GM19023 (cell line): ENCODE data around the gene SPTBN4.
"Not testable (repeated sequence)": the region's sequence is repeated elsewhere in the genome, so short reads cannot be mapped to it uniquely, and the experiment has no call there.

Experiments
- ATAC-seq: cut with Tn5 transposase; IDR thresholded peaks from one replicate; pipeline ENCODE4 v1.9.1; 2021; ENCODE audit warnings: mild to moderate bottlenecking, moderate library complexity; ENCODE audit not compliant: unreplicated experiment

SPTBN4 gene

GRCh38 chr19:40466985-40467734, at the start of gene SPTBN4:
TSS of gene SPTBN4 (plus strand) at chr19:40467001. CDS start at chr19:40472622, 5,621 bp downstream.
- no peak for ATAC-seq

DNA sequence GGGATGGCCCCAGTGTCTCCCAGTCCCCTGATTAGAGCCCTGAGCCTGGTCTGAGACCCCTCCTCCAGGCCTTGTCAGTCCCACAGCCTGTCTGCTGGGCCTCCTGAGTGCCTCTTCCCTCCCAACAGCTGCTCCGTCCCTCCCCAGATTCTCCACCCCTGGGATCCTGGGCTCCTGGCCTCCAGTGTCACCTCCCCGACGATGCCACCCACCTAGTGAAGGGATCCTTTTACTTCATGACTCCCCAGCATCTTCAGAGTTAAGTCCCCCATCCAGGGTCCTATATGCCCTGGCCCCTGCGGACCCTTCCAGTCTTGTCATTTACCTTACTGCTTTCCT, 49.2 kb upstream of the SPTBN4 start:
- no peak for ATAC-seq

DNA sequence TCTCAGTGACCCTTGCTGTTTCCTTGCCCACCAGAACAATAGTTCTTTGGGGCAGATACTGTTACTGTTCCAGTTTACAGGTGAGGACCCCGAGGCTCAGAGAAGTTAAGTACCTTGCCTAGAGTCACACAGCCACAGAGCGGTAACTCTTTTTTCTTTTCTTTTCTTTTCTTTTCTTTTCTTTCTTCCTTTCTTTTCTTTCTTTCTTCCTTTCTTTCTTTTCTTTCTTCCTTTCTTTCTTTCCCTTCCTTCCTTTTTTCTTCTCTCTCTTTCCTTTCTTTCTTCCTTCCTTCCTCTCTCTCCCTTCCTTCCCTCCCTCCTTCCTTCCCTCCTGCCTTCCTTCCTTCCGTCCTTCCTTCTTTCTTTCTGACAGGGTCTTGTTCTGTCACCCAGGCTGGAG, 48.8 kb upstream of the SPTBN4 start:
- ATAC-seq, result no peak

GRCh38 chr19:40419066-40419612, 47.7 kb upstream of the SPTBN4 start:
- ATAC-seq, result no peak

DNA sequence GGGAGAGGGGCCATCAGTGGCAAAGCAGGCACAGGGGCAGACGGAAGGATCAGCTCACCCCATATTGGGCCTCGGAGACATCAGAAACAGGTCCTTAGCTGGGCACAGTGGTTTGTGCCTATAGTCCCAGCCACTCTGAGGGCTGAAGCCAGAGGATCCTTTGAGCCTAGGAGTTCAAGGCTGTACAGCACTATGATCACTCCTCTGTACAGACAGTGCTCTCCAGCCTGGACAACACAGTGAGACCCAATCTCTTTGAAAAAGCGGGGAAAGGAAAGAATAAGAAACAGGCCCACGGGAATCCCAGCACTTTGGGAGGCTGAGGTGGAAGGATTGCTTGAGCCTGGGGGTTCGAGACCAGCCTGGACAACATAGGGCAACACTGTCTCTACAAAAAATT, 47.0 kb upstream of the SPTBN4 start:
- ATAC-seq, result no peak

- ATAC-seq, result no peak
Measured at GRCh38 chr19:40420451-40420765, 46.4 kb upstream of the SPTBN4 start.

- peak; percentile 41 for ATAC-seq
Measured at GRCh38 chr19:40420766-40421765, 45.7 kb upstream of the SPTBN4 start.

GRCh38 chr19:40421993-40422747, 44.6 kb upstream of the SPTBN4 start:
- ATAC-seq, result no peak

GRCh38 chr19:40422748-40423566, 43.8 kb upstream of the SPTBN4 start:
- ATAC-seq, result no peak

- ATAC-seq, result no peak
Measured at GRCh38 chr19:40423938-40424337, 42.9 kb upstream of the SPTBN4 start.

DNA sequence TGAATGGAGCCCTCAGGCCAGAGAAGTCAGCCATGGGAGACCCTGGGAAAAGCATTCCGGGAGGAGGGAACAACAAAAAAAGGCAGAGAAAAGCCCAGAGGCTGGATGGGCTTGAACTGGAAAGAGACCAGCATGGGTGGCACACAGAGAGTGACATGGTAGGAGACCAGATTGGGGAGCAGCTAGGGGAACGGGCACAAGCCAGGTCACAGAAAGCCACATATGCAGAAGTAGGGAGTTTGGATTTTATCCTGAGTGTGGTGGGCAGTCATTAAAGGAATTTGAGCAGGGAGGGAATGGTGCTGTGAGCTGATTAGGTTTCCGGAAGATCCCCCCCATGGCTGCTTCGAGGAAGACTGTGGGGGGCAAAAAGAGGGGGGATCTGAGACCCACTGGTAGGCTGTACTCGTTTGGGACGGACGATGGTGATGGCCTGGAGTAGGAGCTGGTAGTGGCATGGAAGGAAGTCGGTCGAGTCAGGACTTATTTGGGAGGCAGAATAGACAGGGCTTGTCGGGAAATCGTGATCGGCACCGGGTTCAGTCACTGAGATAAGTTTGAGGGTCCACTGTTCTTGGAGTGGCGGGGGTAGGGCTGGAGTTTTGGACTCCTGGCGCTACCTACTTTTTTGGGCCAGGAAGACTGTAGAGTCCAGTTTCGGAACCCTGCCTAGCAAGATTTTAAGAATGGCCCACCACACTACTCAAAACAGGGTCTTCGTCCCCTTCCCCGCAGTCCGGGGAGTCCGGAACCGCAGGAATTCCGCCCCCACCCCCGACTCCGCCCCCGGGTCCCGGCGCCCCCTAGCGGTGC, 42.0 kb upstream of the SPTBN4 start:
- no peak for ATAC-seq

- peak; percentile 83 for ATAC-seq
Measured at GRCh38 chr19:40425450-40426287, 41.1 kb upstream of the SPTBN4 start, which contains the start of gene SERTAD1. TSS of gene SERTAD1 (minus strand) at chr19:40425992. CDS start at chr19:40423546, 2,446 bp downstream.

DNA sequence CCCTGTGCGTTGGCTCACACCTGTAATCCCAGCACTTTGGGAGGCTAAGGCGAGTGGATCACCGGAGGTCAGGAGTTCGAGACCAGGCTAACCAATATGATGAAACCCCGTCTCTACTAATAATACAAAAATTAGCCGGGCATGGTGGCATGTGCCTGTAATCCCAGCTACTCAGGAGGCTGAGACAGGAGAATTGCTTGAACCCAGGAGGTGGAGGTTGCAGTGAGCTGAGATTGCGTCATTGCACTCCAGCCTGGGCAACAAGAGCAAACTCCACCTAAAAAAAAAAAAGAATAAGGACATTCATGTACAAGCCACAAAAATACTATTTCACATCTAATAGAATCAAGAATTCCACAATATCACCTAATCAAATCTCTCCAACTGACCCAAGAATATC, 38.6 kb upstream of the SPTBN4 start:
- not testable (repeated sequence) for ATAC-seq

GRCh38 chr19:40430242-40430641, 36.6 kb upstream of the SPTBN4 start:
- ATAC-seq, result not testable (repeated sequence)

DNA sequence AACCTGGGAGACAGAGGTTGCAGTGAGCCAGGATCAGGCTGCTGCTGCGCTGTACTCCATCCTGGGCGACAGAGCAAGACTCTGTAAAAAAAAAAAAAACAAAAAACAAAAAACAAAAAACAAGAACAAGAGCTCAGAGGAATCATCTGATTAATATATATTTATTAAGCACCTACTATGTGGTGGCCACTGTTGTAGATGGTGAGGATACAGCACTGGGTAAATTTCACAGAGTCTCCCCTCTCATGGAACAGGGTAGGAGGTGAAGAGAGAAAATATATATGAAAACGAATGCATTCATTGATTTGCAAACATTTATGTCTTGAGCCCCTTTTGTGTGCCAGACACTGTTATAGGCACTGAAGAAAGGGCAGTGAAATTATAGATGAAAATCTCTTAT, 35.1 kb upstream of the SPTBN4 start:
- no peak for ATAC-seq

- ATAC-seq, result not testable (repeated sequence)
Measured at GRCh38 chr19:40432760-40433159, 34.0 kb upstream of the SPTBN4 start.

DNA sequence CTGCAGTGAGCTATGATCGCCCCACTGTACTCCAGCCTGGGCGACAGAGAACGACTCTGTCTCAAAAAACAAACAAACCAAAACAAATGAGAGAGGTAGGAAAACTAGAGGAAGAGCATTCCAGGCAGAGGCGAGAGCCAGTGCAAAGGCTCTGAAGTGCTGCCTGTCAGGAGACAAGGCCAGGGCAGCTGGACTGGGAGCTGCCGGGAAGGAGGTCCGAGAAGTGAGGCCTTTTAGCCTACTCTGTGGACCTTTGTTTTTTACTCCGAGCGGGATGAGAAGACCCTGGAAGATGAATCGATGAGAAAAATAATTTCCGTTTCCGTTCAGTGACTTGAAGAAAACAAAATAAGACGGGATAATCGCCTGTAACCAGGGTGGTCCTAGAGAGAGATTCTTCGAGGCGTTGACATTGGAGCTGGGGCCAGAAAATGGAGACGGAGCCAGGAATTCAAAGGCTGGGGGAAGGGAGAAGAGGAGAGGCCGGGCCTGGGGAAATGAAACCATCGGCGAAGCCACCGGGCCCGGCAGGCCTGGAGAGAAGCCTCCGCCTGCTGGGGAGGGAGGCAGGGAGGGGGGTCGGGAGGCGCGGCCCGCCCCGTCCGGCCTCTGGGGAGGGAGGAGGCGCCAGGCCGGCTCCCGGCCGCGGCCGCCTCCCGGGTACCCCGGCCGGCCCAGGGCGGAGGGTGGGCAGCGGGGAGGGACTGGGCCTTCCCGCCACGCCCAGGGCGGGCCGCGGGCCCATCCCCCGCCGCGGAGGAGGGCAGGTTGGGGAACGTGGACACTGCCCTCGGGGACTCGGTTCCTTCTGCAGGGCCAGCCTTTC, 33.2 kb upstream of the SPTBN4 start:
- ATAC-seq, result peak; percentile 52
